CD8-positive, alpha-beta memory T cell (primary cell): ENCODE measurements around the gene ZNF454. TPM values are rescaled to one million over a fixed set of nuclear protein-coding genes. Genes with fewer than 3 reads are reported as not detected.

Experiments
- CTCF ChIA-PET: fragments of 350-600 bp; sonication (Branson Sonifier 250); formaldehyde crosslinking; loops from one replicate; lab custom pipeline; 2021; ENCODE audit warnings: antibody characterized with exemption; lab: Charles Lee
- POLR2A ChIA-PET: fragments of 350-600 bp; sonication (Branson Sonifier 250); formaldehyde crosslinking; loops from one replicate; lab custom pipeline; 2021; ENCODE audit warnings: antibody characterized with exemption; lab: Charles Lee
- DNase-seq, 5 donors: peaks; one replicate each; pipeline versions ENCODE4 v3.0.0 to v3.0.0-alpha.2; 2020 to 2022; ENCODE audit warnings: mixed read lengths in 1 of 5
- H3K27ac ChIP-seq: one replicate; pipeline ENCODE4 v1.7.0; 2013; ENCODE audit warnings: low read depth, mild to moderate bottlenecking, low read length, moderate library complexity
- H3K27me3 ChIP-seq: 2 replicates; pipeline ENCODE4 v1.7.0; 2013; ENCODE audit warnings: low read length, mild to moderate bottlenecking; ENCODE audit not compliant: insufficient read depth, poor library complexity, severe bottlenecking
- H3K36me3 ChIP-seq: 2 replicates; pipeline ENCODE4 v1.7.0; 2013; ENCODE audit warnings: mild to moderate bottlenecking, low read length, moderate library complexity; ENCODE audit not compliant: insufficient read depth
- H3K4me1 ChIP-seq: 2 replicates; pipeline ENCODE4 v1.7.0; 2013; ENCODE audit warnings: mild to moderate bottlenecking, low read length, moderate library complexity; ENCODE audit not compliant: insufficient read depth
- H3K4me3 ChIP-seq: 2 replicates; pipeline ENCODE4 v1.7.0; 2013; ENCODE audit warnings: mild to moderate bottlenecking, low read length
- H3K9me3 ChIP-seq: 2 replicates; pipeline ENCODE4 v1.7.0; 2013; ENCODE audit warnings: mild to moderate bottlenecking, low read length
- H3K27ac Mint-ChIP-seq, 8 donors: one replicate each; pipeline ENCODE4 v1.8.0; 2020 to 2021; ENCODE audit warnings: mixed read lengths in 8 of 8, mild to moderate bottlenecking in 6 of 8, inconsistent platforms in 3 of 8, moderate library complexity in 3 of 8
- H3K27me3 Mint-ChIP-seq, 2 donors: one replicate each; pipeline ENCODE4 v1.8.0; 2020 to 2021; ENCODE audit warnings: mixed read lengths in 2 of 2, mild to moderate bottlenecking in 1 of 2, moderate library complexity in 1 of 2
- H3K36me3 Mint-ChIP-seq, 3 donors: one replicate each; pipeline ENCODE4 v1.8.0; 2020 to 2021; ENCODE audit warnings: mixed read lengths in 3 of 3, inconsistent platforms in 1 of 3, mild to moderate bottlenecking in 1 of 3
- H3K4me1 Mint-ChIP-seq, 3 donors: one replicate each; pipeline ENCODE4 v1.8.0; 2020 to 2021; ENCODE audit warnings: mixed read lengths in 3 of 3, inconsistent platforms in 1 of 3, mild to moderate bottlenecking in 1 of 3
- H3K4me3 Mint-ChIP-seq, 7 donors: one replicate each; pipeline ENCODE4 v1.8.0; 2020 to 2021; ENCODE audit warnings: mixed read lengths in 7 of 7, mild to moderate bottlenecking in 6 of 7, moderate library complexity in 4 of 7, inconsistent platforms in 2 of 7
- H3K9me3 Mint-ChIP-seq, 5 donors: one replicate each; pipeline ENCODE4 v1.8.0; 2020 to 2022; ENCODE audit warnings: mixed read lengths in 5 of 5, mild to moderate bottlenecking in 3 of 5, moderate library complexity in 2 of 5, inconsistent platforms in 1 of 5
- polyA plus RNA-seq: library from polyadenylated mRNA; unstranded; fragments of 300-500 nt; fragmentation: Illumina TruSeq; gene quantifications from one replicate; pipeline ENCODE4 v1.2.3, GENCODE V29; 2021
- total RNA-seq, 2 experiments: library from RNA; stranded (reverse); gene quantifications; one replicate each; pipeline ENCODE4 v1.2.3, GENCODE V29; 2021

The ZNF454 gene
- total and polyA plus RNA-seq, 3 experiments from 2014 or later = not detected

DNA sequence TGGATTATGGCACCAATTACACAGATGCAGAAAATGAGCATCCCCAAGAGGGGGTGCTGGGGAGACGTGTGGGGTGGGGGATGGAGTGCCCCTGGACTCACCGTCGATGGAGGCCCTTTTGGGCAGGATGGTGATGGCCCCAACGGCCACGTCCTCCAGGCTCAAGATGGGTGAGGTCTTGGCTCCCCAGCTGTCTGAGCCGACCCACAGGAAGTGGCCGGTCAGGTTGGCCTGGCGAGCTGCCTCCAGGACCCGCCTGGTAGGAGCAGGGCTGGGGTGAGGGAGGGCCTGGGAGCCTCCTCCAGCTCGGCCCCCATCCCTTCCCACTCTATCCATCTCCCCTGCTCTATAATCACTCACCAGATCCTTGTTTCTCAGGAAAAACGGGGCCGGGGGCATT, 49.5 kb downstream of the ZNF454 start:
- DNase-seq = no peak
- Histone ChIP-seq H3K4me1 (no peaks in the 10 kb centered on the region), H3K27me3 (no peaks in the 10 kb centered on the region), H3K9me3 (no peaks in the 10 kb centered on the region), H3K36me3 (no peaks in the 10 kb centered on the region), H3K4me3 (no peak overlapping the region), H3K27ac (no peak overlapping the region)
- Mint-ChIP-seq H3K27me3 (peaks cover 25 to 28% of the 10 kb centered on the region in 2 donors), H3K9me3 (peaks cover 0 to 23% (median 7%) of the 10 kb centered on the region in 5 donors), H3K4me3 (no peak overlapping the region), H3K4me1 (peaks cover 3 to 6% (median 3%) of the 10 kb centered on the region in 3 donors), H3K36me3 (peaks cover 0 to 6% (median 2%) of the 10 kb centered on the region in 3 donors), H3K27ac (no peak overlapping the region)
- ChIA-PET POLR2A (no interaction called here), CTCF (no interaction called here)

DNA sequence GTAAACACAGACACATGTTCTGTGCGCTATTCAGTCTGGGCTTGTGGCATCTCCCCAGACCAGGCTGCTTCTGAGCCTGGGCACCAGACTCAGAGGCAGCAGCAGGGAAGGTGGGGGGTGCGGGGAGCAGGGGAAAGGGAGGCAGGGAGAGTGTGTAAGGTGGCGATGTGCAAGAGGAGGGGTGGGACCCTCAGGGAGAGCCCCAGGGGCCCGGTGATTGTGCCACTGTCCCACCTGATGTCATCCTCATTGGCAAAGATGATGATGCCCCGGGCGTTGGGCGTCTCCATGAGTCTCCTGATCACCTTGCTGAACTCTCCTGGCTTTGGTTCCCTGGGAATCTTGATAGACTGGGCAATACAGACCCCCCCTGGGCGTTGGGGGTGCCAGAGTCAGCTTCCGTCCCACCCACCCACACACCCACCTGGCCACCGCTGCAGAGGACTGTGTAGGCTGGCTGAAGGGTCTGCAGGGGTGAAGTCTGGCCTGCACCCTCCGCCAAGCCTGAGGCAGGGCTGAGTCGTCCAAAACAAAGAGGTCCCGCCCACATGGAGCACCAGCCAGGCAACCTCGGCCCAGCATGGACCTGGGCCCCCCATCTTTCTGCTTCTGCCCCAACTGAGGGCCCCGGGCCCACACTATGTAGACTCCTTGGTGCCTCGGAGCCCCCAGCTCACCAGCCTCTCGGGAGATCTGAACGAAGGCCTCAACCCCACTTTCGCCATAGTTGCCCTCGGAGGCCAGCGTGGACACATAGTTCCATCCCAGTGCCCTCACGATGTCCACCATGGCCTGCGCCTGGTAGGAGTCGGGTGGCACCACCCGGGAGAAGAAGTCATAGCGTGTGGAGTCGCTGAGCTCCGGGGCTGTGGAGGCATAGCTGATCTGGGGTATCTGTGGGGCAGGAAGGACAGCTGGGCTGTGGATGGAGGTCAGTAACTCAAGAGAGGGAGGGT, 50.5 kb downstream of the ZNF454 start:
- CTCF ChIA-PET = no interaction called here
- peaks cover 4 to 7% (median 5%) of the 10 kb centered on the region in 3 donors for H3K4me1 Mint-ChIP-seq
- Histone ChIP-seq H3K4me3 (no peak overlapping the region), H3K9me3 (no peaks in the 10 kb centered on the region), H3K36me3 (no peaks in the 10 kb centered on the region), H3K4me1 (no peaks in the 10 kb centered on the region), H3K27me3 (no peaks in the 10 kb centered on the region), H3K27ac (no peak overlapping the region)
- H3K27me3 Mint-ChIP-seq = peaks cover 28 to 33% of the 10 kb centered on the region in 2 donors
- H3K27ac Mint-ChIP-seq = no peak overlapping the region
- H3K9me3 Mint-ChIP-seq = peaks cover 0 to 23% (median 4%) of the 10 kb centered on the region in 5 donors
- no peak for DNase-seq
- POLR2A ChIA-PET = interaction anchor here (0.5 kb wide), 1 partner anchor 631 kb away, joined by 3 read pairs; no protein-coding TSS in a partner anchor
- peaks cover 0 to 6% (median 3%) of the 10 kb centered on the region in 3 donors for H3K36me3 Mint-ChIP-seq
- no peak overlapping the region for H3K4me3 Mint-ChIP-seq

GRCh38 chr5:178992291-178992895, 51.4 kb downstream of the ZNF454 start:
- no peaks in the 10 kb centered on the region for H3K36me3 ChIP-seq
- H3K27me3 ChIP-seq = no peaks in the 10 kb centered on the region
- H3K4me3 Mint-ChIP-seq = no peak overlapping the region
- peaks cover 0 to 5% (median 3%) of the 10 kb centered on the region in 3 donors for H3K36me3 Mint-ChIP-seq
- no peaks in the 10 kb centered on the region for H3K4me1 ChIP-seq
- CTCF ChIA-PET = no interaction called here
- peaks cover 4 to 7% (median 5%) of the 10 kb centered on the region in 3 donors for H3K4me1 Mint-ChIP-seq
- H3K27ac Mint-ChIP-seq = no peak overlapping the region
- H3K27ac ChIP-seq = no peak overlapping the region
- no peaks in the 10 kb centered on the region for H3K9me3 ChIP-seq
- H3K9me3 Mint-ChIP-seq = peaks cover 0 to 17% (median 4%) of the 10 kb centered on the region in 5 donors
- POLR2A ChIA-PET = interaction anchor here (0.5 kb wide), 1 partner anchor 630 kb away, joined by 3 read pairs; no protein-coding TSS in a partner anchor
- no peak overlapping the region for H3K4me3 ChIP-seq
- peaks cover 28 to 33% of the 10 kb centered on the region in 2 donors for H3K27me3 Mint-ChIP-seq
- DNase-seq = no peak

DNA sequence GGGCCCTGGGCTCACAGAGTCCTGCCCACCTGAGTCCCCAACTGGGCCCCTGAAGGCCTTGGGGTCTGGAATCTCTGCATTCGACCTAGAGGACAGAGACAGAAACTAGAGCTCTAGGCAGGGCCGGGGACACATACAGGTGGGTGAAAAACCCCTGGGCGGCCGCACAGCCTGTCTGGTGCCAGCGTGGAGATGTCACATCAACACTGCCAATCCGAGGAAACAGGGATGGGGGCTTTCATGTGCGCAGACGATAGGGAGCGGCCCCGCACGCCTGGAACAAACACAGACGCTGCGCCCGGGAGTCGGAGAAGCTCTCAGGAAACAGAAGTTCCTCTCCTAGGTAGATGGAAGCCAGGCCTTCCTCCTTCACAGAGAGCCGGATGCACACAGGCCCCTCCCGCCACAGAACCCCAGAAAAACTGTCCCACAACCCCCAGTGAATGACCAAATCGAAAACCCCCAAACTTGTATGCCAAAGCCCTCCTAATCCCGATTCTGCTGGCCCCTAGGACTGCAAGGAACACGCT, 52.3 kb downstream of the ZNF454 start:
- H3K4me1 Mint-ChIP-seq = peaks cover 4 to 7% (median 5%) of the 10 kb centered on the region in 3 donors
- ChIA-PET CTCF (no interaction called here), POLR2A (no interaction called here)
- H3K27me3 ChIP-seq = no peaks in the 10 kb centered on the region
- no peaks in the 10 kb centered on the region for H3K4me1 ChIP-seq
- H3K9me3 ChIP-seq = no peaks in the 10 kb centered on the region
- H3K4me3 Mint-ChIP-seq = no peak overlapping the region
- H3K4me3 ChIP-seq = no peak overlapping the region
- H3K36me3 ChIP-seq = no peaks in the 10 kb centered on the region
- DNase-seq = no peak
- H3K9me3 Mint-ChIP-seq = peaks cover 0 to 12% (median 4%) of the 10 kb centered on the region in 5 donors
- no peak overlapping the region for H3K27ac ChIP-seq
- H3K36me3 Mint-ChIP-seq = peaks cover 0 to 3% (median 0%) of the 10 kb centered on the region in 3 donors
- no peak overlapping the region for H3K27ac Mint-ChIP-seq
- peaks cover 28 to 33% of the 10 kb centered on the region in 2 donors for H3K27me3 Mint-ChIP-seq

- ChIA-PET CTCF (no interaction called here), POLR2A (no interaction called here)
- Mint-ChIP-seq H3K9me3 (peaks cover 0 to 10% (median 4%) of the 10 kb centered on the region in 5 donors), H3K36me3 (peaks cover 0 to 3% (median 0%) of the 10 kb centered on the region in 3 donors), H3K27ac (no peak overlapping the region), H3K4me3 (no peak overlapping the region), H3K4me1 (peaks cover 4 to 7% (median 5%) of the 10 kb centered on the region in 3 donors), H3K27me3 (peaks cover 28 to 36% of the 10 kb centered on the region in 2 donors)
- Histone ChIP-seq H3K27me3 (no peaks in the 10 kb centered on the region), H3K4me3 (no peak overlapping the region), H3K36me3 (no peaks in the 10 kb centered on the region), H3K27ac (no peak overlapping the region), H3K9me3 (no peaks in the 10 kb centered on the region), H3K4me1 (no peaks in the 10 kb centered on the region)
- DNase-seq = no peak
Observed at GRCh38 chr5:178993955-178994579, 53.1 kb downstream of the ZNF454 start.

DNA sequence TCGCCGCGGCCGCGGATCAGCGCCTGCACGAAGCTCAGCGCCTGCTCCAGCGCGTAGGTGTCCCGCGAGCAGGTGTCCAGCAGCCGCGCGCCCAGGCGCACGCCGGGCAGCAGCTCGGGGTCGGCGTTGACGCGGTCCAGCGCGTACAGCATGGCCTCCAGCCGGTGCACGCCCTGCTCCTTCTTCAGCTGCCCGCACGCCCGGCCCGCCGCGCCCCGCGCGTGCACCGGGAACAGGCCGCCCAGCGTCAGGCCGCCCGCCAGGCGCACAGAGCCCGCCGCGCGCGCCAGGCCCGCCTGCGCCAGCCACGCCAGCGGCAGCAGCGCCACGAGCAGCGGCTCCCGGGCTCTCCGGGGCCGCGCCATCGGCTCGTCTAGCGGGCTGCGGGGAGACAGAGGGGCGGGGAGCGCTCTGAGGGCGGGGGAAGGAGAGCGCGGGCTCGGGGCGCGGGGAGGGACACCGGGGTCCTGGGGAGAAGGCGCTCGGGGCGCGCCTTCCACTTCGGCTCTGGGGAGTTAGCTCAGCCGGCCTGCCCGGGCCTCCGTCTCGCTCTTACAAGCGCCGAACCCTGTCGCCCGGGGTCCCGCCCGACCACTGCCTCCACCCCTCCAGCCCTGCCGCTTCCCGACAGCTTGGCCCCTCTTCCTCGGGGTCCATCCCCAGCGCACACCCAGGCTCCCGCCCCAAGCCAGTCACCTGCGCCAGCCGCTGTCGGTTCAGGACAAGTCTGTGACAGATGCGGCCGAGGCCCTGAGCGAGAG, 53.8 kb downstream of the ZNF454 start, which contains the start of gene GRM6:
TSS of gene GRM6 (minus strand) at position 741 of the 761 bp plus-strand sequence. CDS start at position 365, 376 bp downstream.
- CTCF ChIA-PET = no interaction called here
- H3K4me3 Mint-ChIP-seq = peak within 1 kb of the TSS in 1 of 7 donors; percentile 10
- Histone ChIP-seq H3K9me3 (no peaks in the 10 kb centered on the region), H3K27me3 (no peaks in the 10 kb centered on the region), H3K4me3 (no peak within 1 kb of the TSS), H3K4me1 (no peaks in the 10 kb centered on the region), H3K36me3 (no peaks in the 10 kb centered on the region), H3K27ac (no peak within 1 kb of the TSS)
- H3K36me3 Mint-ChIP-seq = peaks cover 0 to 3% (median 0%) of the 10 kb centered on the region in 3 donors
- POLR2A ChIA-PET = no interaction called here
- H3K9me3 Mint-ChIP-seq = peaks cover 0 to 6% (median 4%) of the 10 kb centered on the region in 5 donors
- H3K27ac Mint-ChIP-seq = no peak within 1 kb of the TSS
- peaks cover 28 to 36% of the 10 kb centered on the region in 2 donors for H3K27me3 Mint-ChIP-seq
- H3K4me1 Mint-ChIP-seq = peaks cover 4 to 7% (median 5%) of the 10 kb centered on the region in 3 donors
- no peak for DNase-seq

- H3K4me1 ChIP-seq = no peaks in the 10 kb centered on the region
- Mint-ChIP-seq H3K27me3 (peaks cover 28 to 34% of the 10 kb centered on the region in 2 donors), H3K4me1 (peaks cover 4 to 7% (median 5%) of the 10 kb centered on the region in 3 donors), H3K27ac (no peak overlapping the region), H3K4me3 (peak overlapping the region in 1 of 7 donors; percentile 10), H3K36me3 (peaks cover 0 to 3% (median 0%) of the 10 kb centered on the region in 3 donors), H3K9me3 (peaks cover 0 to 3% (median 2%) of the 10 kb centered on the region in 5 donors)
- no peak for DNase-seq
- H3K36me3 ChIP-seq = no peaks in the 10 kb centered on the region
- no peak overlapping the region for H3K27ac ChIP-seq
- POLR2A ChIA-PET = no interaction called here
- CTCF ChIA-PET = no interaction called here
- H3K27me3 ChIP-seq = no peaks in the 10 kb centered on the region
- H3K9me3 ChIP-seq = no peaks in the 10 kb centered on the region
- no peak overlapping the region for H3K4me3 ChIP-seq
Observed at GRCh38 chr5:178995341-178995690, 54.3 kb downstream of the ZNF454 start.
